Measurements from ENCODE around the gene CTSC. TPM values are rescaled to one million over a fixed set of nuclear protein-coding genes. Genes with fewer than 3 reads are reported as not detected.

The CTSC gene
- total RNA-seq, 4 donors from 2014 or later: 7.0 to 16.7 (median 13.5) TPM

DNA sequence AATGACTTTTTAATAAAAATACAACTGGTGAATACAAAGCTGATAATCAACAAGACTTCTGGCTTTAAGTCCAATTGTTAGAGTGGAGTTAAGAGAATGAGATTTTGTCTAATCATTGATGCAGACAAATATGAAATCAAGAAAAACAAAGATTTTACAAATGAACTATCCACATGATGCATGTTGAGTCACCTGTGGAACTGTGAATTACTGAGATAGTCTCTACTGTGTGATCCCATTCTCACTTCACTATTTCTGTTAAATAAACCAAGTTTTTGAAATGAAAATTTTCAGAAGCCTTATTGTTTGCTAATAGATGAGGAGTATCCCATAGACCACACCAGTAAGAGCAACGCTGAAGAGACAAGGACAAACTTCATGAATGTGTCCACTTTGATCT lies 8.4 kb upstream of the CTSC start:
- in situ Hi-C loops (cut with MboI; ENCODE audit: low sequenced_read_pairs in 4 of 4): no loop called here
- H3K36me3 ChIP-seq: no peaks in the 10 kb centered on the region
- no peak overlapping the region for H3K27ac ChIP-seq
- DNase-seq (no peak), ATAC-seq (no peak)
- no peak overlapping the region for H3K4me3 ChIP-seq
- H3K4me1 ChIP-seq: peaks cover 0 to 7% of the 10 kb centered on the region in 2 donors
- H3K27me3 ChIP-seq: no peaks in the 10 kb centered on the region
- TF ChIP-seq, protein P1, sequence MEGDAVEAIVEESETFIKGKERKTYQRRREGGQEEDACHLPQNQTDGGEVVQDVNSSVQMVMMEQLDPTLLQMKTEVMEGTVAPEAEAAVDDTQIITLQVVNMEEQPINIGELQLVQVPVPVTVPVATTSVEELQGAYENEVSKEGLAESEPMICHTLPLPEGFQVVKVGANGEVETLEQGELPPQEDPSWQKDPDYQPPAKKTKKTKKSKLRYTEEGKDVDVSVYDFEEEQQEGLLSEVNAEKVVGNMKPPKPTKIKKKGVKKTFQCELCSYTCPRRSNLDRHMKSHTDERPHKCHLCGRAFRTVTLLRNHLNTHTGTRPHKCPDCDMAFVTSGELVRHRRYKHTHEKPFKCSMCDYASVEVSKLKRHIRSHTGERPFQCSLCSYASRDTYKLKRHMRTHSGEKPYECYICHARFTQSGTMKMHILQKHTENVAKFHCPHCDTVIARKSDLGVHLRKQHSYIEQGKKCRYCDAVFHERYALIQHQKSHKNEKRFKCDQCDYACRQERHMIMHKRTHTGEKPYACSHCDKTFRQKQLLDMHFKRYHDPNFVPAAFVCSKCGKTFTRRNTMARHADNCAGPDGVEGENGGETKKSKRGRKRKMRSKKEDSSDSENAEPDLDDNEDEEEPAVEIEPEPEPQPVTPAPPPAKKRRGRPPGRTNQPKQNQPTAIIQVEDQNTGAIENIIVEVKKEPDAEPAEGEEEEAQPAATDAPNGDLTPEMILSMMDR (IDR thresholded peaks at IDR 0.05 in 4 of 5, conservative IDR thresholded peaks at IDR 0.05 in 1 of 5): no peak
- no peak for TF ChIP-seq POLR2A (IDR thresholded peaks at IDR 0.05)
- H3K9me3 ChIP-seq: no peaks in the 10 kb centered on the region
- intact Hi-C loops (cut with DNase I; ENCODE audit: low total_unique reads): no loop called here

DNA sequence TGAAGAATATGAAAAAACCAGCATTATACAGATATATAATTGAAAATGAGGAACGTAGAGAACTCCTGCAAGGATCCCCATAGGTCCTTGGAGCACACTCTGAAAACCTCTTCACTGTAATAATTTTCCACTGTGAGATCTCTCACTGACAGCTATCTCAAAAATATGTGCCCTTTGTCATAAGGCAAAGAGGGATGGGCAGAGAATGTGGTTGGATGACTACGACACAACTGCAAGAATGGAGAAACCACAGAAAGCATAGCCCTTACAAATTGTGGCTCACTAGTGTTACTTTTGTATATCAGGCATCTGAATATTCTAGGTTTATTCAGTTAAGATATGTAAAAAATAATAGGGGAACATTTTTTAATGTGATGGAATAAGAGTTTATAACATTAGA lies 7.9 kb upstream of the CTSC start:
- no peaks in the 10 kb centered on the region for H3K9me3 ChIP-seq
- in situ Hi-C loops (cut with MboI; ENCODE audit: low sequenced_read_pairs in 4 of 4) (no loop called here), intact Hi-C loops (cut with DNase I; ENCODE audit: low total_unique reads) (no loop called here)
- ATAC-seq: no peak
- TF ChIP-seq, protein P1 (IDR thresholded peaks at IDR 0.05 in 4 of 5, conservative IDR thresholded peaks at IDR 0.05 in 1 of 5): no peak
- TF ChIP-seq POLR2A (IDR thresholded peaks at IDR 0.05): no peak
- no peak for DNase-seq
- H3K4me3 ChIP-seq: no peak overlapping the region
- no peaks in the 10 kb centered on the region for H3K27me3 ChIP-seq
- no peaks in the 10 kb centered on the region for H3K36me3 ChIP-seq
- H3K4me1 ChIP-seq: peaks cover 0 to 7% of the 10 kb centered on the region in 2 donors
- H3K27ac ChIP-seq: no peak overlapping the region

DNA sequence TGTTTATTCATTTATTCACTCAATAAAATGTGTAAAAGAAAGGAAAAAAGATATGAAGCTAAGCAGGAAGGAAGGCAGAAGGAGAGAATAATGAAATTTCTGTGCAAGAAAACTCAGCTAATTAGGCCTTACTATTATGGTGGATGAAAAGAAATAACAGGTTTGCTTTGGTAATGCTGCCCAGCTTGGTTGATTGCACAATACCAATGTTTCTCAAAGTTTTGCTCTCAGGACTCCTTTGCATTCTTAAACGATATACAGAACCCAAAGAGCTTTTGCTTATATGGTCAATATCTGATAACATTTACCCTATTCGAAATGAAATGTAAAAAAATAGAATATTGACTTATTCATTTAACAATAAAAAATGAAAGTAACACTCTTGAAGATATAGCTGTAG lies 7.3 kb upstream of the CTSC start:
- no peaks in the 10 kb centered on the region for H3K9me3 ChIP-seq
- no peaks in the 10 kb centered on the region for H3K27me3 ChIP-seq
- peaks cover 0 to 7% of the 10 kb centered on the region in 2 donors for H3K4me1 ChIP-seq
- DNase-seq: no peak
- no peaks in the 10 kb centered on the region for H3K36me3 ChIP-seq
- no peak for ATAC-seq
- TF ChIP-seq POLR2A (IDR thresholded peaks at IDR 0.05): no peak
- TF ChIP-seq, protein P1 (IDR thresholded peaks at IDR 0.05 in 4 of 5, conservative IDR thresholded peaks at IDR 0.05 in 1 of 5): no peak
- no peak overlapping the region for H3K27ac ChIP-seq
- in situ Hi-C loops (cut with MboI; ENCODE audit: low sequenced_read_pairs in 4 of 4): no loop called here
- intact Hi-C loops (cut with DNase I; ENCODE audit: low total_unique reads): no loop called here
- no peak overlapping the region for H3K4me3 ChIP-seq

DNA sequence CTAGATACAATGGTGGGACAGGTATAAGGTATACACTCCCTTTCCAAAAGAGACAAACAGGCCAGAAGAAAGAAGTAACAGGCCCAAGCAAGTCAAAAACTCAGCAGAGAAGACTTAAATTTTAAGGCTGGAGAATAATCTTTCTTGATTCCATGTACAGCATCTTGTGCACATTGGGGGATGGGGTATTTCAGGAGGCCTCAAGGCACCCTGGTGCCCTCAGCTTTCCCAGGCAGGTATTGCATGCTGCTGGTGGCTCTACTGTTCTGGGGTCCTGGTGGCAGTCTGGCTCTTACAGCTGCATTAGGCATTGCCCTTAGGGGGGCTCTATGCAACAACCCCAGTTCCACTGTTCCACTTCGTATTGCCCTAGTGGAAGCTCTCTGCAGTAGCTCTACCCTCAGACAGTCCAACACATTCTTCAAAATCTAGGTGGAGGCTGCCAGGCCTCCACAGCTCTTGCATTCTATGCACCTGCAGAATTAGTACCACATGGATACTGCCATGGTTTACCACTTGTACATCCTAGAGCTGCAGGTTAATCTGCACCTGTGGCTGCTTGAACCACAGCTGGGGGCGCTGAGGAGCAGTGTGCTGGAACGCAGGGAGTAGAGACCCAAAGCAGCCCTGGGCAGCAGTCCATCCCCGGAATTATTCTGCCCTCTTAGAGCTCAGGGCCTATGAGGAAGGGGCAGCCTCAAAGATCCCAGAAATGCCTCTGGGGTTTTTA lies 4.2 kb upstream of the CTSC start:
- H3K27me3 ChIP-seq: no peaks in the 10 kb centered on the region
- no peak overlapping the region for H3K4me3 ChIP-seq
- no peak for DNase-seq
- in situ Hi-C loops (cut with MboI; ENCODE audit: low sequenced_read_pairs in 4 of 4): no loop called here
- no peaks in the 10 kb centered on the region for H3K36me3 ChIP-seq
- no peaks in the 10 kb centered on the region for H3K9me3 ChIP-seq
- H3K27ac ChIP-seq: no peak overlapping the region
- intact Hi-C loops (cut with DNase I; ENCODE audit: low total_unique reads): no loop called here
- ATAC-seq: no peak
- TF ChIP-seq, protein P1 (IDR thresholded peaks at IDR 0.05 in 4 of 5, conservative IDR thresholded peaks at IDR 0.05 in 1 of 5): no peak
- TF ChIP-seq POLR2A (IDR thresholded peaks at IDR 0.05): no peak
- peaks cover 0 to 13% of the 10 kb centered on the region in 2 donors for H3K4me1 ChIP-seq
